Activated CD4-positive, alpha-beta T cell treated with anti-CD3 and anti-CD28 coated beads, Interleukin-2, amount 50 U/mL, for 24 hours (primary cell): ENCODE data around the gene TACR2.
"Not testable (repeated sequence)": the region's sequence is repeated elsewhere in the genome, so short reads cannot be mapped to it uniquely, and the experiment has no call there.

Source experiments
- DNase-seq, 2 donors: peaks; one replicate each; pipeline ENCODE4 v3.0.0-alpha.2; 2020; ENCODE audit warnings: low read depth in 1 of 2, low spot score in 1 of 2

TACR2 gene

DNA sequence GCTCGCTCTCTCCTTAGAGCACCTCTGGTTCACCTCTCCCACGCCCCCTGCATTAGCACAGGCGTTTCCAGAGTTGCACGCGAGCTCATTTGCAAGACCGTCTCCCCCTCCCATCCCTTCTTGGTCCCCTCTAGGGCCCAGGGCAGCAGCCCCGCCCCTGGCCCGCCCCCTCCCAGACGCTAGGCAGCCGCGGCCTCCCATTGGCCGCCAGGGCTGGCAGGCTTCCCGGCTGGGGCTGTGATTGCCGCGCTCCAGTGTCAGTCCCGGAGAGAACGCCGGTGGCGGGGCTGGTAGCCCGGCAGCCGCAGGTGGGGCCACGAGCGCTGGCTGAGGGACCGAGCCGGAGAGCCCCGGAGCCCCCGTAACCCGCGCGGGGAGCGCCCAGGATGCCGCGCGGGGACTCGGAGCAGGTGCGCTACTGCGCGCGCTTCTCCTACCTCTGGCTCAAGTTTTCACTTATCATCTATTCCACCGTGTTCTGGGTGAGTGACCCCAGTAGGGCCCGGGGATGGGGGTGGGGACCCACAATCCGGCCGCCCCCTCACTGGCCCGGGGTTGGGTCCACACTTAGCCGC lies 34.6 kb upstream of the TACR2 start, which contains the start of gene TSPAN15:
TSPAN15 (plus strand) TSS at position 257 of the 575 bp plus-strand sequence; CDS start at position 387, 130 bp downstream.
- peak; percentile 56 to 72 for DNase-seq

- DNase-seq: not testable (repeated sequence)
Measured at GRCh38 chr10:69450395-69450794, 33.7 kb upstream of the TACR2 start.

DNA sequence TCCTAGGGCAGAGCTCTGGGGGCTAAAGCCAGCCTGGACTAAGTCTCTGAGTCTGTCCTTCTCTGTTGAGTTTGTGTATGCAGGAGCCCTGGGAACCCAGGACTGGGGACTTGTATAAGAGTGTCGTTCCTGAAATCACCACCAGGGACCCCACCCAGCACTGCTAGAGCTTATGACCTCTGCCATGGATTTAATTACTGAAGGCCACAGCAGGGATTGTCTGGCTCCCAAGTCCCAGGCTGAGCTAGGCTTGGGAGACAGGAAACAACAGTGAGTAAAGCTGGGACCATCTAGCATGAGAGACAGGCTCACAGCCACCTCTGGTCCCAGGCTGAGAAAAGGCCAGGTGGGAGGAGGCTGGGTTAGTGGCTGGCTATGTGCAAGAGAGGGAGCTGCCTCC lies 33.1 kb upstream of the TACR2 start:
- DNase-seq: peak in 1 of 2 donors; percentile 28

- no peak for DNase-seq
Measured at GRCh38 chr10:69446650-69447151, 30.0 kb upstream of the TACR2 start.

DNA sequence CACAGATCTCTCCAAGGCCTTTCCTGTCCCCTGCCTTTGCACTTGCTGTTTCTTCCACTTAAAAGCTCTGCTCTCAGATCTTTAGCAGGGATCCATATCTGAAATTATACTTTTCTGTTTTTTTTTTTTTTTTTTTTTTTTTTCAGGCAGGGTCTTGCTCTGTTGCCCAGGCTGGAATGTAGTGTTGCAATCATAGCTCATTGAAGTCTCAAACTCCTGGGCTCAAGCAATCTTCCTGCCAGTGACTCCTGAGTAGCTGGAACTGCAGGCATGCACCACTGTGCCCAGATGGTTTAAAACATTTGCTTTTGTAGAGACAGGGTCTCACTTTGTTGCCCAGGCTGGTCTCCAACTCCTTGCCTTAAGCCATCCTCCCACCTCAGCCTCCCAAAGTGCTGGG lies 29.5 kb upstream of the TACR2 start:
- DNase-seq: no peak

DNA sequence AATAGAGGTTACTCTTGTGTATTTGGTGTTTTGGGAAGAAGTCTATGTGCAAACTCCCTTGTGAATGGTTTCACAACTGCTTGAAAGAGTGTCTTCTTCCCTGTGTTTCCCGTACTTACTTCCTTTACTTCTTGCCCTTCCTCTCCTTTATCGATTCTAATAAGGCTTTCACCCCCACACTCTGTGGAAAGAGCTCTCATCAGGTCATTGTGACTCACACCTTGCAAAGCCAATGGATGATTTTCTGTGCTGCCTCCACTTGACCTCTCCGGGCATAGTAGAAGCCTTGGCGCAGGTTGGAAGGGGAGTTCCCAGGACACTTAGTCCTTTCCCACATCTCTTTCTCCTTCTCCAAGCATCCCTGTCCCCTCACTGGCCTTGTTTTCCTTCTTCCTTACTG lies 28.3 kb upstream of the TACR2 start:
- DNase-seq: no peak

- DNase-seq: no peak
Measured at GRCh38 chr10:69443354-69443753, 26.6 kb upstream of the TACR2 start.

DNA sequence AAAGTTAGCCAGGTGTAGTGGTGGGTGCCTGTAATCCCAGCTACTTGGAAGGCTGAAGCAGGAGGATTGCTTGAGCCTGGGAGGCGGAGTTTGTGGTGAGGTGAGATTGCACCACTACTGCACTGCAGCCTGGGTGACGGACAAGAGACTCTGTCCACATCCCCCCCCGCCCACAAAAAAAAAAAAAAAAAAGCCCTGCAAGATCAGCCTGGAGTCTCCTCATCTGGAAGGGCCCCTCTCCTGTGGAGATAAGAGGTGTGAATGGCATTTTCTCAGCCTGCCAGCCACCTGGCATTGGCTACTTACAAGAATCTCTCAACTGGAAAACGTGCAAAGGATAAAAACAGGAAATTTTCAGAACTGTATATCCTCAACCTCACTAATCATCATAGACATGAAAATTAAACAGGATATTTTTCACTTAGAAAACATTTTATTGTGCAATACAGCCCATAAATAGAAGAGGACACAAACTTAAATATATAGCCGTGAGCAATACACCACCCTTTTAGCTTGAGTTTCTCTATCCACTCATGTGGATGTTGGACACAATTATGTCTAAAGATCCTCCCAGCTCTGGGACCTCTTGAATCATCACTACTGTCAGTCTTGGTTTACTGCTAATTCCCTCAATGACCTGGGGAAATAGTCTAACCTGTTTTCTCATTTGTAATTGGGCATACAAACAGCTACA lies 23.2 kb upstream of the TACR2 start:
- no peak for DNase-seq

DNA sequence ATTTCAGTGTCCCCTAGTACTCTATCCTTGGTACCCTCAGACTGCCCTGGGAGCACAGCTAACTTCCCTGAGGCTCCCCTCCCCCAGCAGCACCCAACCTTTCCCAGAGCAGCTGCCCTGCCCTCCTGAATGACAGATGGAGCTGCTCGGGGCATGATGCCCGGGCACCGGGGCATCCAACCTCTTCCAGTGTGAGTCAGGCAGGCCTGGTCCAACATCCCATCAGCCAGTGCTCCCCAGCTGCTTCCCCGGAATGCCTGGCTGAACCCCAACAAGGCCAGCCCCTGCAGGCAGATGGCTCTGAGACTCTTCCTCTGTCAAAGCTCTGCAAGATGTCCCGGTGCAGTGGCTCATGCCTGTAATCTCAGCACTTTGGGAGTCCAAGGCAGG lies 22.6 kb upstream of the TACR2 start:
- no peak for DNase-seq

- no peak for DNase-seq
Measured at GRCh38 chr10:69438536-69439349, 22.0 kb upstream of the TACR2 start.

DNA sequence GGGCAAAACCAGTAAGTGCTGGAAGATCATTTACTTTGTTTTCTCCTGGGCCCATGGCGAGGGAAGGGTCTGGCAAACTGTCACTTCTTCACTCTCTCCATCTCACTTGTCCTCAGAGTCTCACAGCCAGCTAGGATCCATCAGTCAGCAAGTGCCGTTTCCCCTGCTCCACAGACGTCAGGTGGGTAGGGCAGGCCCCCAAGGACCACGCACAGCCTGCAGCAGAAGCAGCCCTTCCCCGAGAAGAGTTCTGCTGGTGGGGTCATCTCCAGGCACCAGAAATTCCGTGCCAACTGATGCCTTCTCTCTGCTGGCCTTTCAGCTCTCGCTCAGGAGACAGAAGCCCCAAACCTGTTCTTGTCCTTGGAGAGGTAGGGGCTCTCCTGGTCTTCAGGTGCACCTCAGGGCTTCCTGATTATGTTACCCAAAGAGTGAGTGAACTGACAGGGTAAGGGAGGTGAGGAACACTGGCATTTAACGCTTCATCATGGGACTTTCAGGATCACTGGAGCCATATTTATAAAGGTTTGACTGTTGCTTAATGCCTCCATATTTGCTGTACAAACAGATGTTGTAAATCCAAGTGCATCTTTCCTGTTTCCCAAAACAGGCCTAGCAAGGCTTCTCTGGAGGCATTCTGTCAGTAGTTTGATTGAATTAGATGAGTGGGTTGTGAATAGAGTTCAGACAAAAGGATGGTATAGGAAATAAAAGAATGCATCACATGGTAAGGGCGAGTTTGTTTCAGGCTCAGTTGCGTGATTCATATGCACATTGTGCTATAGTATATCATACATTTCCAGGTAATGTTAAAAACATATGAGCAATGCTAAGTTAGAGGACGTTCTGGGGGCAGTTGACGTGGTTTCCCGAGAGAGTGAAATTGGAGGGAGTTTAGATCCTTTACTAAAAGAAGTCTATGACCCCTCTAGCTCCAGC lies 20.9 kb upstream of the TACR2 start:
- DNase-seq: no peak

DNA sequence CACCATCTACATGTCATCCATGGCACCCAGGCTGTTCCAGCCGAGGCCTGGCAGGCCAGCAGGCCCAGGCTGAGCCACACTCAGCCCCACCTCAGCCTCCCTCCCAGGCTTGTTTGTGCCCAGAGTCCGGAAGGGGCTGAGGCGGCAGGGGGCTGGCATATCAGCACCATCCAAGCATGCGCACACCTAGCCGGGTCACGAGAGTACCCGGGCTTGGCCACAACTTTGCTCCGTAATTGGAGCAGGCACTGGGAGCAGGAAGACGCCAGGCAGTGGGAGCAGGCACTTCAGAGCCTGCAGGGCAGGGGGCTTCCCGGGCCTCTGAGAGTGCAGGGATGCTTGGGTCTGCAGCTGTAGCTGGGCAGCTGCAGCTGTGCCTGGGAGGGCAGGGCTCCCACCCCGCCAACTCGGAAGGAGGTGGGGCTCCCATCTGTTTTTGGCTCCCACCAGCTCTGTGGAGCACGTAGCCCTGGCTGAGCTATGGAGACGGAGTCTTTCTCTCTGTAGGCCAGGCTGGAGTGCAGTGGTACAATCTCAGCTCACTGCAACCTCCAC lies 19.3 kb upstream of the TACR2 start:
- no peak for DNase-seq

- DNase-seq: no peak
Measured at GRCh38 chr10:69434926-69435325, 18.2 kb upstream of the TACR2 start.

GRCh38 chr10:69434169-69434568 lies 17.5 kb upstream of the TACR2 start:
- DNase-seq: no peak

GRCh38 chr10:69428165-69428564 lies 11.4 kb upstream of the TACR2 start:
- no peak for DNase-seq

DNA sequence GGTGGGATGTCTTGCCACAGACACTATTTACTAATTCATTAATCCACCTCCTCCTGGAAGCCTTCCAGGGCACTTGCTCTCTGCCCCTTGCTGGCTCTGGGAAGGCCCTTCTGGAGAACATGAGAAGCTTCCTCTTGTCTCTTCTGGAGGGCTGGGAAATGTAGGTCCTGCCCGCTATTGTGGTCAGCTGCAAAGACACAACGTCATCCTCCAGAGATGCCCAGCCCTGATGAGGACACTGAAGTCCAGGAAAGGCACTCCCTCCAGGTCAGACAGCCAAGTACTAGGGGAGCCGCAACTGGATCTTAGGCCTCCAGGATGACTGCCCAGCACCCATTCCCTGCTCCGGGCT lies 9.6 kb upstream of the TACR2 start:
- no peak for DNase-seq

- DNase-seq: no peak
Measured at GRCh38 chr10:69425511-69426298, 9.0 kb upstream of the TACR2 start.

GRCh38 chr10:69425041-69425440 lies 8.3 kb upstream of the TACR2 start:
- DNase-seq: no peak

DNA sequence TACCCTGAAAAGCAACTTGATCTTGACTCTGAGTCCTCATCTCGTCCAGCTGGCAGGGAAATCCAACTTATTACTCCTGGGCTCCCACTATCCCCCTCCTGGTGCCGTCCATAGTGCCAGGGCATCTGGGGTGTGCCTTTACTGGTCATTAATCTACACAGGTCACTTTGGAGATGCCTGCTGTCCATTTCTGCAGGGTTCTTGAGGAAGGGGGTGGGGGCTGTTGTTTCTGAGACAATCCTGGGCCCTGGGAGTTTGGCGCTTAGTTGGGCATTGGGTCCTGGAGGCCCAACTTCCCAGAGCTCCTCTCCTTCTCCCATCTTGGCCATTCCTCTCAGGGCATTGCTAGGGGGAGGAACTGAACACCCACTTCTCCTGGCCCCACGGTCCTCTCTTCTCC lies 6.0 kb upstream of the TACR2 start:
- no peak for DNase-seq
